Gastrocnemius medialis (tissue), 4 donors: Measurements from ENCODE around the gene CYP20A1.

Experiments used
- CTCF ChIP-seq, 5 experiments: fragments of 450-650 bp in 3 of 5; fragments of 200-600 bp in 2 of 5; sonication (generic) in 2 of 5; IDR thresholded peaks in 4 of 5; conservative IDR thresholded peaks in 1 of 5; 1 replicate in 4 of 5; 2 replicates in 1 of 5; pipeline ENCODE4 v1.5.1; 2016 to 2019; ENCODE audit warnings: antibody characterized with exemption in 5 of 5, mild to moderate bottlenecking in 3 of 5, moderate library complexity in 3 of 5
- POLR2A ChIP-seq, 2 donors: fragments of 450-650 bp; IDR thresholded peaks; one replicate each; pipeline ENCODE4 v1.6.1; 2017; ENCODE audit warnings: antibody characterized with exemption in 2 of 2, mild to moderate bottlenecking in 2 of 2, moderate library complexity in 2 of 2

- TF ChIP-seq CTCF (IDR thresholded peaks at IDR 0.05 in 4 of 5, conservative IDR thresholded peaks at IDR 0.05 in 1 of 5), result no peak
- no peak for TF ChIP-seq POLR2A (IDR thresholded peaks at IDR 0.05)
Measured at GRCh38 chr2:203354966-203355365, 116.1 kb downstream of the CYP20A1 start.
